Central memory CD8-positive, alpha-beta T cell (primary cell): ENCODE results near the gene ZFYVE28.

ENCODE experiments used
- ATAC-seq: fragments of 150-1000 bp; cut with Tn5 transposase; replicated peaks from 2 replicates; pipeline ENCODE4 v1.10.0; 2022; ENCODE audit warnings: mild to moderate bottlenecking, moderate FRiP score, moderate number of reproducible peaks; ENCODE audit not compliant: poor library complexity, severe bottlenecking; ENCODE audit errors: extremely low read depth
- DNase-seq, 2 donors: peaks; one replicate each; pipeline ENCODE4 v3.0.0; 2021; ENCODE audit warnings: low spot score in 2 of 2
- H3K27ac Mint-ChIP-seq: one replicate; pipeline ENCODE4 v1.8.0; 2022; ENCODE audit warnings: low read depth, mild to moderate bottlenecking, moderate library complexity, mixed read lengths
- H3K27me3 Mint-ChIP-seq: one replicate; pipeline ENCODE4 v1.8.0; 2022; ENCODE audit warnings: mixed read lengths
- H3K36me3 Mint-ChIP-seq: one replicate; pipeline ENCODE4 v1.8.0; 2022; ENCODE audit warnings: mild to moderate bottlenecking, moderate library complexity, mixed read lengths; ENCODE audit not compliant: insufficient read depth
- H3K4me1 Mint-ChIP-seq: one replicate; pipeline ENCODE4 v1.8.0; 2022; ENCODE audit warnings: mixed read lengths
- H3K4me3 Mint-ChIP-seq: one replicate; pipeline ENCODE4 v1.8.0; 2022; ENCODE audit warnings: mild to moderate bottlenecking, moderate library complexity, mixed read lengths
- H3K9me3 Mint-ChIP-seq: one replicate; pipeline ENCODE4 v1.8.0; 2022; ENCODE audit warnings: mixed read lengths

The ZFYVE28 gene

GRCh38 chr4:2418650-2419571 lies 466 bp upstream of the ZFYVE28 start, which contains the start of gene CFAP99:
Gene CFAP99 (plus strand): TSS chr4:2418955.
- ATAC-seq (peak; percentile 89), DNase-seq (peak; percentile 84 to 94)
- Mint-ChIP-seq H3K4me1 (peaks cover 40% of the 10 kb centered on the region), H3K9me3 (no peaks in the 10 kb centered on the region), H3K27ac (peak within 1 kb of the TSS; percentile 96), H3K27me3 (no peaks in the 10 kb centered on the region), H3K4me3 (peak within 1 kb of the TSS; percentile 86), H3K36me3 (peaks cover 20% of the 10 kb centered on the region)

GRCh38 chr4:2417226-2417764 lies 1.1 kb downstream of the ZFYVE28 start:
- H3K4me3 Mint-ChIP-seq, result peak overlapping the region; percentile 86
- H3K27me3 Mint-ChIP-seq, result no peaks in the 10 kb centered on the region
- peak overlapping the region; percentile 85 for H3K27ac Mint-ChIP-seq
- H3K36me3 Mint-ChIP-seq, result peaks cover 33% of the 10 kb centered on the region
- ATAC-seq (no peak), DNase-seq (no peak)
- no peaks in the 10 kb centered on the region for H3K9me3 Mint-ChIP-seq
- peaks cover 56% of the 10 kb centered on the region for H3K4me1 Mint-ChIP-seq

- Mint-ChIP-seq H3K9me3 (no peaks in the 10 kb centered on the region), H3K4me1 (peaks cover 62% of the 10 kb centered on the region), H3K36me3 (peaks cover 35% of the 10 kb centered on the region), H3K27ac (peak overlapping the region; percentile 89), H3K4me3 (peak overlapping the region; percentile 86), H3K27me3 (no peaks in the 10 kb centered on the region)
- DNase-seq (no peak), ATAC-seq (no peak)
Measured at GRCh38 chr4:2416564-2417225, 1.8 kb downstream of the ZFYVE28 start.

- H3K27me3 Mint-ChIP-seq, result no peaks in the 10 kb centered on the region
- H3K27ac Mint-ChIP-seq, result peak overlapping the region; percentile 89
- H3K4me1 Mint-ChIP-seq, result peaks cover 69% of the 10 kb centered on the region
- peak overlapping the region; percentile 86 for H3K4me3 Mint-ChIP-seq
- H3K9me3 Mint-ChIP-seq, result no peaks in the 10 kb centered on the region
- DNase-seq (no peak), ATAC-seq (no peak)
- H3K36me3 Mint-ChIP-seq, result peaks cover 38% of the 10 kb centered on the region
Measured at GRCh38 chr4:2415881-2416563, 2.4 kb downstream of the ZFYVE28 start.

GRCh38 chr4:2415213-2415612 lies 3.2 kb downstream of the ZFYVE28 start:
- no peaks in the 10 kb centered on the region for H3K9me3 Mint-ChIP-seq
- ATAC-seq (no peak), DNase-seq (no peak)
- H3K4me3 Mint-ChIP-seq, result no peak overlapping the region
- peaks cover 73% of the 10 kb centered on the region for H3K4me1 Mint-ChIP-seq
- no peaks in the 10 kb centered on the region for H3K27me3 Mint-ChIP-seq
- H3K27ac Mint-ChIP-seq, result no peak overlapping the region
- H3K36me3 Mint-ChIP-seq, result peaks cover 38% of the 10 kb centered on the region

- H3K36me3 Mint-ChIP-seq, result peaks cover 39% of the 10 kb centered on the region
Measured at GRCh38 chr4:2413821-2414610, 4.4 kb downstream of the ZFYVE28 start.

GRCh38 chr4:2412885-2413716 lies 5.3 kb downstream of the ZFYVE28 start:
- peak; percentile 80 to 94 for DNase-seq
- peak; percentile 80 for ATAC-seq
- Mint-ChIP-seq H3K4me1 (peaks cover 63% of the 10 kb centered on the region), H3K27ac (peak overlapping the region; percentile 98), H3K36me3 (peaks cover 37% of the 10 kb centered on the region), H3K9me3 (no peaks in the 10 kb centered on the region), H3K27me3 (no peaks in the 10 kb centered on the region), H3K4me3 (peak overlapping the region; percentile 78)

More at GRCh38 chr4:2413821-2414610, 4.4 kb downstream of the ZFYVE28 start:
- Mint-ChIP-seq H3K27ac (peak overlapping the region; percentile 98), H3K4me3 (peak overlapping the region; percentile 78), H3K4me1 (peaks cover 65% of the 10 kb centered on the region), H3K9me3 (no peaks in the 10 kb centered on the region), H3K27me3 (no peaks in the 10 kb centered on the region)
- DNase-seq (peak in 1 of 2 donors; percentile 28), ATAC-seq (no peak)

GRCh38 chr4:2412534-2412884 lies 5.9 kb downstream of the ZFYVE28 start:
- H3K27me3 Mint-ChIP-seq, result no peaks in the 10 kb centered on the region
- peak in 1 of 2 donors; percentile 76 for DNase-seq
- peak overlapping the region; percentile 78 for H3K4me3 Mint-ChIP-seq
- no peaks in the 10 kb centered on the region for H3K9me3 Mint-ChIP-seq
- peak; percentile 66 for ATAC-seq
- H3K4me1 Mint-ChIP-seq, result peaks cover 63% of the 10 kb centered on the region
- H3K36me3 Mint-ChIP-seq, result peaks cover 39% of the 10 kb centered on the region
- H3K27ac Mint-ChIP-seq, result peak overlapping the region; percentile 98

- Mint-ChIP-seq H3K4me1 (peaks cover 66% of the 10 kb centered on the region), H3K4me3 (peak overlapping the region; percentile 78), H3K27me3 (no peaks in the 10 kb centered on the region), H3K9me3 (no peaks in the 10 kb centered on the region), H3K36me3 (peaks cover 42% of the 10 kb centered on the region), H3K27ac (peak overlapping the region; percentile 98)
- ATAC-seq (no peak), DNase-seq (no peak)
Measured at GRCh38 chr4:2411786-2412510, 6.5 kb downstream of the ZFYVE28 start.

GRCh38 chr4:2409381-2409783 lies 9.1 kb downstream of the ZFYVE28 start:
- Mint-ChIP-seq H3K36me3 (peaks cover 36% of the 10 kb centered on the region), H3K4me3 (no peak overlapping the region), H3K27ac (no peak overlapping the region), H3K4me1 (peaks cover 57% of the 10 kb centered on the region), H3K9me3 (no peaks in the 10 kb centered on the region), H3K27me3 (no peaks in the 10 kb centered on the region)
- no peak for DNase-seq
- ATAC-seq, result no peak

GRCh38 chr4:2408976-2409375 lies 9.5 kb downstream of the ZFYVE28 start:
- H3K4me1 Mint-ChIP-seq, result peaks cover 57% of the 10 kb centered on the region

More at GRCh38 chr4:2408976-2409375, 9.5 kb downstream of the ZFYVE28 start:
- H3K27me3 Mint-ChIP-seq, result no peaks in the 10 kb centered on the region
- peak overlapping the region; percentile 48 for H3K27ac Mint-ChIP-seq
- H3K36me3 Mint-ChIP-seq, result peaks cover 33% of the 10 kb centered on the region
- ATAC-seq, result no peak
- no peaks in the 10 kb centered on the region for H3K9me3 Mint-ChIP-seq
- DNase-seq, result no peak
- H3K4me3 Mint-ChIP-seq, result no peak overlapping the region
